ENCODE measurements around the gene TUBGCP3.
"Not testable (repeated sequence)": the region's sequence is repeated elsewhere in the genome, so short reads cannot be mapped to it uniquely, and the experiment has no call there.

TUBGCP3 gene

DNA sequence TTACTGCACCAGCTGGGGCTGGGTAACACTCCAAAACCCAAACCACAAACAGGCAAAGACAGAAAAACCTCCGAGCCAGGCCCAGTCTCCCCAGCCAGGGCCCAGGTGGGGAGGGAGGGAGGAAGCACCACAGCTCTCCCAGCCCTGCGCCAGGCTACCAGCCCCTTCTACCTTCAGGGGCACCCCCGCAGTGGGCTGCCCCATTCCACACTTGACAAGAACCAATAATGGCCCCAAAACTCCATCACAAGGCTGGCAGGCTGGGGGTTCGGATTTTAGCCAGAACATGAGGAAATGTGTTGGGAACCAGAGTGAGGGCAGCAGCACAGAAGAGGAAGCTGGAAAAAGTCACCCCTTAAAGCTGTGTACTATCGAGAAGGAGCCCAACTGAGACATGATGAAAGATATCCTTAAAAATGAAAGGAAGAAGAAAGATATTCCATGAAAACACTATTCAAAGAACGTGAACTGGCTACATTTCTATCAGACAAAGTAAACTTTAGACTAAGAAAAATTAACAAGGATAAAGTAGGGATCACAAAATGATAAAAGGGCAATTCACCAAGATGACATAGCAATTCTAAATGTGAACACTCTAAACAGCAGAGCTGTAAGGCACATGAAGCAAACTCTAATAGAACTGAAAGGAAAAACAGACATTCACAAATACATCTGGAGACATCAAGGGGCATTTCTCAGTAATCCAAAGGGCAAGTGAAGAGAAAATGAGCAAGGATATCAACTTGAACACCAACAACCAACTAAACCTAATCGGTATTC lies 12.9 kb downstream of the TUBGCP3 start:
- DNase-seq = no peak

DNA sequence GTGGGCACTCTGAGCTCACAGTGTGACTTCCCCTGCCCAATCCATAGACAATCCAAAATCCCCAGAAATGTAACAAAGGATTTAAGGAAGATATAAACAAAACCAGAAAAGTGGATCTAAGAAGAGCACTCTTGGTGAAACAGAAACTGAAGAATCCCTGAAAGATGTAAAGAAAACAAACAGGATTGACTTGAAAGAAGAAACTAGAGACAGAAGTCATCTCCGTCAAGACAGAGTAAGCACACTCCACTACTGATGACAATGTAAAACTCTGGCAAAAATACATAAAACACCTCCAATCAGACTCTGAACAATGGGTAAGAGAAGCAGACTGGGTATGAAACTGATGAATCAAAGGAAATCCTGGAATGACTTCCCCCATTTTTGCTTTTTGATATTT lies 13.5 kb downstream of the TUBGCP3 start:
- DNase-seq = no peak

DNA sequence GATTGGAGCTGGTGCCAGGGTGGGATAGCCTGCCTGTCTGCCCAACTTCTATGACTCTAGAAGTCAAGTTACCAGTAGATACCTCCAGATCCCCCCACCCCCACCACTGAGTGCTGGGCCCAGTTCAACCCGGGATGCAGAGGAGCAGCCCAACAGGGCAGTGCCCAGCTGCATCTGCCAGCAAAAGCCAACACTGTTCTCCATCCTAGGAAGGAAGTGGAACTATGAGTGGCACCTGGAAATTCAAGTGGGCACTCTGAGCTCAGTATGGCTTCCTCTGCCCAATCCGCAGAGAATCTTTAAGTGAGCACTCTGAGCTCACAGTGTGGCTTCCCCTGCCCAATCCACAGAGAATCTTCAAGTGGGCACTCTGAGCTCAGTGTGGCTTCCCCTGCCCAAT lies 14.2 kb downstream of the TUBGCP3 start:
- no peak for DNase-seq

DNA sequence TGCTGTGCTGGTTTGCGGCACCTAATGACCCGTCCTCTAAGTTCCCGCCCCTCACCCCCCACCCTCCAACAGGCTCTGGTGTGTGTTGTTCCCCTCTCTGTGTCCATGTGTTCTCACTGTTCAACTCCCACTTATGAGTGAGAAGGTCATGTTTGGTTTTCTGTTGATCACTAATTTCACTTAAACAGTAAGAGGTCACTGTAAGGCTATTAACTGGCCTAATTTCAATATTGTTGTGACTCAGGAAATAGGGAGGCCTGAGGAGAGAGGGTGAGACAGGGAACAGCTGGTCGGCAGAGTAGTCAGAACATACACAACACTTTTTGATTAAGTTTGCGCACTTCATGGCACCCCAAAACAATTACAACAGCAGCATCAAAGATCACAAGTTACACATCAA lies 15.6 kb downstream of the TUBGCP3 start:
- no peak for DNase-seq

DNA sequence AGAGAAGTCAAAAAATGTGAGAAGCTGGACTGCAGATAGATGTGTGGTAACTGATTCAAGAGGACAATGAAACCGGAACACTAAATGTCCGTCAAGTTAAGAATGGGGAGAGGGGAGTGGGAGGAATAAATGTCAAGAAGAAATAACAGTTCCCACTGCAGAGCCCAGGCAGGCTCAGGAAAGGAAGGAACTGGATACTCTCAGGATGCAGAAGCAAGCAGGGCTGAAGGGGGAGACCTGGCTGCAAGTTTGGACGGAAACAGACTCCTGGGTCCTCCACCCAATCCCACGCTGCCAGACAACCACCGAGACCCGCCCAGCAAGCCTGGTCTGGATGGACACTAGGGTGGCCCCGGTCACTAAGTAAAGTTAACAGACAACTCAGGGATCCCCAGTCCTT lies 18.1 kb downstream of the TUBGCP3 start:
- no peak for DNase-seq

DNA sequence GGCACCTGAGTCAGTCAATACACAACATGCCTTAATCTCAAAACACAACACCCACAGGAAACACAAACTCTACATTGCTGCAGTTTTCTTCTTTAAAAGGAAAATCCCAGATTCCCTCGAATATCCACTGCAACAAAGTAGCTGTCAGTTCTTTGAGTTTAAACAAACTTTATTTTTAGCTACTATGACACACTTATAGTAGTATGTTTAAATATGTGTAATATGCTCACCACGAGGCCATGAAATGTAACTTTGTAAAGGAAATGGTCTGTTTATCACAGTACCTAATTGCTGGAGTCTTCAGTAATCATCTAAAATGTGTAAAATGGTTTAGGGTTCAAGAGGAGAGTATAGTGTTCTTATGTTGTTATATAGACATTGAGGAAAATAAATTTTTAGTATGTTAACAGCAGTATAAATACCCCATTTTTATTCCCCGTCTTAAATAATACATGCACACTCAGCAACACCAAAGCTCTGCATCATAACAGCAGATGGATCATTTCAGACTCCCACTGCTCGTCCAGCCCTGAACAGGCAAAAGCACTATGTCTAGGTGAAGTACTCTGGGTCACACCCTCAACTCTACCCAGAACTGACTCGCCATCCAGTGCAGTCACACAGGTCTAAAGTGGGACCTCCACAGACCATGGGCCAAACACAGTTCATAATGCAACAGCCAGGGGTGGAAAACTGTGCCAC lies 20.6 kb downstream of the TUBGCP3 start:
- no peak for DNase-seq

DNA sequence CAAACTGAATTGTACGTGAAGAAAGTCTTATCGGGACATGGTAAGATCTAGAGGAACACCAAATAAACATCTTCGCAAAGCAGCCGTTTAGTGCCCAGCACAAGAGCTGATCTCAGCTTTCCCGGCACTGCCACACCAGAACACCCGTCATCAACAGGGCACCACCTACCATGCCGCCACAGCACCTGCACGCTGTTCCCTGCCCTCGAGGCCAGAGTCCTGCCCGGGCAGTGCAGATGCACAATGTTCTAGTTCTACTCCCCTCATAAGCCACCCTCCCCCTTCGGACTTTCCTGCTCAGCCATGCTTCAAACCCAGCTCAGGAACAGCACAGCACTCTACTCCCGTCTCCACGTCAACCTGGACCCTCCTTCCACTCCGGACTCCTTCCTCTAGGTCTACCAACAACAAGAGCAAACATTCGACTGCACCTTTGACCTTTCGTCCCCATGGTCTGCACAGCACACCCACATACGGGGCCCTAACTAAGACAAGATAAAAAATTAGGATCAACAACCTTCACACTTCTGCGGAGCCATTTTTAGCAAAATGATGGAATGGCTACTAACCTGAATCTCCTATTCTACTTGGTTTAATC lies 25.1 kb downstream of the TUBGCP3 start:
- no peak for DNase-seq

DNA sequence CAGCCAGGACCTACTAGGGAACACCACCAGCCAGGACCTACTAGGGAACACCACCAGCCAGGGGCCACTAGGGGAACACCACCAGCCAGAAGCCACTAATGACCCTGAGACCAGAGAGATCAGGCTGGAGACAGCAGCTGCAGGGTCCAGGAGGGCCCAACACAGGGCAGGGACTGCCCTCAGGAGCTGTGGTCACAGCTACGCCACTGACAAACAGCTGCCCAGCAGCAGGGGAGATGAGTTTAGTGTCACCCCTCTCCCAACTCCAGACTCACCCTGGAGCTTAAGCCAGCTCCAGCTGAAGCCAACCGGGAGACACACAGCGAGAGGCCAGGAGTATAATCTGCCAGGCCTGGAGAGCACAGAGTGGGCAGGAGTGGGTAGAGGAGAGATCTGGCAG lies 25.7 kb downstream of the TUBGCP3 start:
- DNase-seq = no peak

DNA sequence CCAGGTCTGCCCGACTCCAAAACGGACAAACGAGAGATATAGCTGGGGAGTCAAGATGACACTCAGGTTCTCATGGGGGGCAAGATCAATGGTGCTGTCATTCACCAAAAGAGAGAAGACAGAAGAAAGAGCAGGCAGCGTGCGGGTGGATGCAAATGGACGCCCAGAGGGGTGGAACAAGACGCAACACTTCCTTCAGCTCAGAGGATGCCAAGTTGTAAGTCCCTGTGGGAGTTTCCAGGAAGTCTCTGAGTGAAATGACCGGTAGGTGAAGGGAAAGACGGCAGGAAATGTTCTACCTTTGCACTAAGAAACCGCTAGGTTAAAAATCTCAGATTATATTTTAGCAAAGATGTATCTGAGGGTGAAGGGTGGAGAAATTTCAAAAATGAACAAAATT lies 26.5 kb downstream of the TUBGCP3 start:
- no peak for DNase-seq

DNA sequence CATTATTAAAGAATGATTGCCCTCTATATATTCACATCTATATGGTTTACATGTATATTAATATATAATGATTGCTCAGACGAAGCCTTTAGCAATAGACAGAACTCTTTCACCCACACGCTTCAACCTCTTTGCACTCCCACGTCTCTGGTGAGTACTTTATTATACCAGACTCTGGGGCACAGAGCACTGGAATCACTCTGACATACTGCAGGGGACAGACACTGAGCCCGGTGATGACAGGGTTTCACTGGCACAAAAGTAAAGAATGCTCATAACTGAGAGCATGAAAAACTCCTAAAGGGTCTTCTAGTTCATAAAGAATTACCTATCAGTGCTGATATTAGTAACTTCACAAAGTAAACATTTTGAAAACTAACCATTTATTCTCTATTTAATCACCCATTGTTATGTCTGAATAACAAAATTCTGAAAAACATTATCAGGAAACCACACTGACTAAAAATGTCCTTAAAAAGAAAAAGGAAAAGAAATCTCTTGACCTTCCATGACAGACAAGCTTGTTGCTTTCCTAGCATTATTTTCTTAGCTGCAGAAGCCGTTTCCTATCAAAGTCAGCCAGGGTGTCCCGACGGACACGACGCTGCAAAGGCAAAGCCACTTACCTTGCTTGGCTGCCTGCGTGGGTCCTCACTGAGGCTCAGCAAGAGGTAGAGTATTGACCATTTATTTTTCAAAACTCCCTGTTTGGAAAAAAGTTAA lies 29.1 kb downstream of the TUBGCP3 start:
- no peak for DNase-seq

DNA sequence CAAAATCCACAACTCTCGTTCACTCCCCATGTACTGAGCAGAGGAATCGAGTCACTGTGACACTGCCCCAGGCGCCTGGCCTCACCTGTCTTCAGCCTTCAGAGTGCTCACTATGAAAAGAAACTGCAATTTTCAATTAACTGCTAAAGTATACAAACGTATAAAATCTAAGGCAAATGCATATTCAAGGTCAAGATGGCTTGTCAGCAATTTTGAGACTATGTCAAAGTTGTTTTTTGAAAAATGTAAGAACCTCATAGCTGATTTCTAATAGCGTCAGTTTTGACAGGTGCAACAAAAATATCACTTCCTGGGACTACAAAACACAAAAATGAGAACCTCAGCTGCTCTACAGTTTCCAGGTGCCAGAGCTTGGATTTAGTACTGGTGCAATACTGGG lies 31.4 kb downstream of the TUBGCP3 start:
- DNase-seq = no peak

DNA sequence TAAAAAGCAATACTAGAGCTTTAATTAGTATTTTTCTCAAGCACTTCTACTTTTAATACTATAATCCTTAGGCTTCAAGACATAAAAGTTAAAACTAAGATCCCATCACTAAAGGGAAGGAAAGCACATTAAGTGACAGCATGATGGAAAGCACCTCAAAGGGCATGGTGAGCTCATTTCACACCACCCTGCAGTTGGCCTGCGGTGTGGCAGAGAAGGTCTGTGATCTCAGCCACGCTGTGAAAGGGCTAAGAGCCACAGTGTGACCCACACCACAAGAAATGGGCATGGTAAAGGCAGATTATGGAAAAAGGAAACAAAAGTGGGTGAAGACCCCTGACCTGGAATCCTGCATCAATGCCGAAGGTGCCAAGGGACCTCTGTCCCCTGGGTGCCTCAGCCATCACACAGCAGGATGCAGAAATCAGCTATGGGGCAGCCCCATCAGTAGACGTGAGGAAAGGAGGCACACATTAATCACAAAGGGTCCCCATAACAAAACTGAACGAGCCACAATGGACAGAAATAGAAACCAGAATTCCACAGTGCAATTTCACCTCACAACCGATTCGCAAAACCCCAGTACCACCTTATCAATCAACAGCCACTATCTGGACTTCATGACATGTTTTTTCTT lies 33.6 kb downstream of the TUBGCP3 start:
- DNase-seq = no peak

DNA sequence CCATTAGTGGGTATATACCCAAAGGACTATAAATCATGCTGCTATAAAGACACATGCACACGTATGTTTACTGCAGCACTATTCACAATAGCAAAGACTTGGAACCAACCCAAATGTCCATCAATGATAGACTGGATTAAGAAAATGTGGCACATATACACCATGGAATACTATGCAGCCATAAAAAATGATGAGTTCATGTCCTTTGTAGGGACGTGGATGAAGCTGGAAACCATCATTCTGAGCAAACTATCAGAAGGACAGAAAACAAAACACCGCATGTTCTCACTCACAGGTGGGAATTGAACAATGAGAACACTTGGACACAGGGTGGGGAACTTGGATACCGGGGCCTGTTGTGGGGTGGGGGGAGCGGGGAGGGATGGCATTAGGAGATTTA lies 39.0 kb downstream of the TUBGCP3 start:
- not testable (repeated sequence) for DNase-seq

DNA sequence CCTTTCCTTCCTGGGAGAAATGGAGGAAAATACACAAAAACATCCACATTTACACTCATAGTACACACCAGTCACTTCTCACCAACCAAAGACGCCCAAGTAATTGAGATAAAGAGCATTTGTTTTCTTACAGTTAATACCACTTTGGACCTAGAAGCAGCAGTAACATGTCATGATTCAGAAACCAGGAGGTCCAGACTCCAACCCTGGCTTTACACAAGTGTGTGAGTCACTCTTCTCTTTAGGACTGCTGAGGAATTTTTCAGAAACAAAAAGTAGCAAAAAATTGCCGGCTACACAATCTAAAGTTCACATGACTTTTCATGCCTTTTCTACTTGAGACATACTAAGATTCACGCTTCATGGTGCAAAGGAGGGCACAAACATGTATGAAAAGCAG lies 42.1 kb downstream of the TUBGCP3 start:
- no peak for DNase-seq

DNA sequence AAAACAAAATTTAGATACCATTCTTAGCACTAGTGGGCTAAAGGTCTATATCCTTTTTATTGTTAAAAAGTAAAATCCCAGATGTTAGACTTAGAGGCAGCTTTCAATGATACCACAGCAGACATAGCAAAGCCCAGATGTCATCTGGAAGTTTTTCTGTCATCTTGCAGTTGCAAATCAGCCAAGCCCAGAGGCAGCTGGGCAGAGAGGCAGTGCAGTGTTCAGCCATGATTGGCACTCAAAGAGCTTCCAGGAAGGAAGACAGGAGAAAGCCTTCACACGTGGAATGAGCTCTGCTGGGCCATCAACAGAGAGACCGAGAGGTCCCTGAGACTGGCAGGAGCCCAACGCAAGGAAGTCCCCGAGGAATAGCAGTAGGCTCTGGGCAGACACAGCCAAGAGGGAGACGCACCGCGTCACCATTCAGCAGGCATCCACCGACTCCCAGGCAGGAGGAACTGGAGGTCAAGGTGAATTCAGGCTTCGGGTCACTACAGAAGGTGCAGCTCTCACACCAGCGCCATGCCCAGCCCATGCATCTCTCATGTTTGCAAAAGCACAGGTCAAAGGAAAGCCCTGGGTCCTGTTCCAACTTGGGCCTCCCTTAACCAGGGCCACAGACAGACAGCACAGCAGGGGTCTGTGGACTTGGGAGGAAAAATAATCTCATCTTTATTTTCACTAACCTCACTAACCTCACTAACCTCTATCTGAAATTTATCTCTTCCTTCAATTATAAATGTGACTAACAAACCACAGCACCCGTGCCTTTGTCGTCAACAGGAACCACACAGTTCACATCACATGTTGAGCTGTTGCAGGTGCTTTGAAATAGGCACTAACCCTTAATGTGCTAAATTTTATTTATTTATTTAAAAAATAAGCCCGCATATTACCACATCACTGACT lies 54.9 kb downstream of the TUBGCP3 start:
- DNase-seq = no peak

DNA sequence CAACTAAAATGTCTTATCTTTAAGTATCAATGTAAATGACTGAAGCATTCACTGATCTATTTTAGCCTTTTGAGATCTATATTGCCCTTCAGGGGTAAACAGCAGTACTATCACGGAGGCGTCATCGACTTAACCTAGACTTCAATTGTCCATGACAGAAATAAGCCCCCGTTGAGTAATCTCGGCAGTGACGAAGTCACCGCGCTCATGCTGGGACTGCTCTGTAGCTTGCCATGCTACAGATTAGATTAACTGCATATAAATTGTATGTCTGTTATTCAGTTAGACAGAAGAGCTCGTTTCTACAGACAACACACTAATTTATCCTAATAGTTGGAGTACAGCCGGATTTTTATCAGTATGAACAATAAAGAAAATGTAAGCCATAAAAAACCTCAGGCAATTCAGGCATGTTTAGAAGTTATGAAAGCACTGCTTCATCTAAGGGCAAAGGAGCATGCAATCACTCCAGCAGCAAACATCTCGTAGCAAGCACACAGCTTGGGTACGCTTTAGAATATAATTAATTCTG lies 56.6 kb downstream of the TUBGCP3 start:
- DNase-seq = peak; percentile 13

DNA sequence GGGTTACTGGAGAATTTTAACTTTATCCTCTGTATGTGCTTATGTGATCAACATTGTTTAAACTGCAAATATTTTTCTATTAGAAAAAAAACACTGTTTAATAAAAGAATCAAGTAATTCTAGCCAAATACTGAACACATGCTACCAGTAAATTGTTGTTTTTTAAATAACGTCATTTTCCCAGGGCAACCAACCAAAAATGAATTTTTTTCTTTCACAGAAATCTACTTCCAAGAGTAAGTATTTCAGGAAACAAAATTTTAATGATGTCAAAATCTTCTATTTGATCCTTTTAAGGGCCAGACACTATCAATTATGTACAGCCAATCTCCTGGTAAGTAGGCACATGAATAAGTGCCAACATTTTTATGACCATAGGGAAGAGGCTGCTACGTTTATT lies 57.1 kb downstream of the TUBGCP3 start:
- no peak for DNase-seq

DNA sequence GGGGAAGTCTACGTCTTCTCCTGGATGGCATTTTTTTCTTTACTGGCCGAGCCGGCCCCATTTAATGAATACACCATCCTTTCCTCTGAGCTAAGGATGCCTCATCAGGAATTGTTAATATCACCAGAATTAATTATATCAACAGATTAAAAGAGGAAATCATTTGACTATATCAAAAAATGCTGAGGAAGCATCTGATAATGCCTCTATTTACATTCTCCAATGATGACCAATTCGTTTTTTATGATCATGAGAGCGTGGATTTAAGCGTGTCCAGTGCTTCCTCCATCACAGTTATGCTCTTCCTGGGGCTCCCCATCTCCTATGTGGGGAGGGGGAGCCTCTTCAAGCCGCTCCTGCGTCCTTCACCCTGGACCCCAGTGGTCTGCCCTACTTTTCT lies 58.7 kb downstream of the TUBGCP3 start:
- DNase-seq = no peak

DNA sequence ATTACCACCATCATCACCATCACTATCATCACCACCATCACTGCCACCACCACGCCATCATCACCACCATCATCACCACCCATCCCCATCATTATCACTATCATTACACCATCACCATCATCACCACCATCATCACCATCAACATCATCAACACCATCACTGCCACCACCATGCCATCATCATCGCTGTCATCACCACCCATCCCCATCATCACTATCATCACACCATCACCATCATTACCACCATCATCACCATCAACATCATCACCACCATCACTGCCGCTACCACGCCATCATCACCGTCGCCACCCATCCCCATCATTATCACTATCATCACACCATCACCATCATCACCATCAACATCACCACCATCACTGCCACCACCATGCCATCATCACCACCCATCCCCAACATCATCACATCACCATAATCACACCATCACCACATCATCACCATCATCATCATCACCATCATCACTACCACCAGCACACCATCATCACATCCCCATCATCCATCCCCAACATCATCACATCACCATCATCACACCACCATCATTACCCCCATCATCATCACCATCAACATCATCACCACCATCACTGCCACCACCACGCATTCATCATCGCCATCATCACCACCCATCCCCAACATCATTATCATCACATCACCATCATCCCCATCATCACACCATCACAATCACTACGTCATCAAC lies 61.7 kb downstream of the TUBGCP3 start:
- no peak for DNase-seq

DNA sequence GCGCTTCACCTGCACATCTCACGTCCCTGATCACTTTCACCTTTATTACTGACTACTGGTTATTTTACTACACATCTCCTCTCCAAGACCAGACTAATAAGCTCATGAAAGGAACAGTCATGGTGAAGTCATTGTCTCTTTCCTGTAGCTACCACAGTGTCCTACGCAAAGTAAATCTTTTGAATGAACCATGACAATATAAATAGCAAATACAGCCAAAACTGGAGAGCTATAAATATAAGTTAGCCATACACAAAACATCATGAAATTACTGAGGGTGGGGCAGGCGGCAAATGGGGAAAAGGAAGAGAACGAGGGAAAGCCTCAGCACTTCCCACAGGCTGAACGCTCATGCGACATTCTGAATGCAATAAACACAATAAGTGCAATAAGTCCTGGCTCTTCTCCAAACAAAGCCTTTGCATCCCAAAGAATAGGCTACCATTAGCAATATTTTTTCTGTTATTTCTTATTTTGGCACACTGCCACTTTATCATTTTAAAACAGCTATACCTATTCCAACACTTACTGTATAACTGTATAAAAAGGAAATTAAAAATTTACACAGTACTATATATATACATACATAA lies 62.5 kb downstream of the TUBGCP3 start:
- DNase-seq = no peak

DNA sequence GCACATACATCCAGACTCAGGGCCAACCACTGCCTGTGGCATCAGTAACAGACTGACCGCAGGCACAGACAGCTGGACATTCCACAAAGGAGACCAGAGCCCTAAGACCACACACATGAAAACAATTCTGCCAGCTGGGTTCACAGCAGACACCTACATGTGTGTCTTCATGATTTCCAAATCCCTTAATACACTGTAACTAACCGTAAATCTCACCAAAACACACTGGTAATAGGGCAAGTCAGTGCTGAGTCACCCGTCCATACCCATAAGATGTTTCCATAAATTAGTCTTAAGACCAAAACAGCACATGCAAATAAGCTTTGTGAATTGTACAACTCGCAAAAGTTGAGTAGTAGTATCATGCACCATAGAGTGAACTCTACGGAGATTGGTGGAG lies 65.4 kb downstream of the TUBGCP3 start:
- DNase-seq = no peak

Measured in NCI-H748 treated with DMSO at 0.1 percent for 48 hours (cell line).